HepG2 (cell line): ENCODE results near the gene IFITM10. TPM values are rescaled to one million over a fixed set of nuclear protein-coding genes. Genes with fewer than 3 reads are reported as not detected.

Source experiments
- ATAC-seq: fragments of 200-7000 bp; cut with Tn5 transposase; 3 replicates; pipeline ENCODE4 v1.9.1; 2020; ENCODE audit warnings: mild to moderate bottlenecking, moderate library complexity
- BruUV-seq: library from RNA; stranded (reverse); fragments of 400-500 nt; replicated peaks from 2 replicates; lab custom pipeline; 2021; lab: Mats Ljungman, UMichigan
- CTCF ChIA-PET: fragments of 300-600 bp; formaldehyde crosslinking; extraction: SDS; loops from one replicate; lab custom pipeline; 2021; ENCODE audit warnings: low total read pairs, inconsistent platforms, low intra/inter-chr PET ratio; lab: Yijun Ruan, JAX
- POLR2A ChIA-PET: fragments of 350-600 bp; sonication (Branson Sonifier 250); formaldehyde crosslinking; loops from one replicate; lab custom pipeline; 2020; ENCODE audit warnings: antibody characterized with exemption, inconsistent platforms; lab: Yijun Ruan, JAX
- DNase-seq: peaks from one replicate; pipeline ENCODE4 v3.0.0-alpha.2; 2015; ENCODE audit warnings: low spot score
- FAIRE-seq: peaks from 3 replicates; lab custom pipeline; 2011; peaks lifted over from hg19 to GRCh38; lab: Jason Lieb, UNC
- H2AFZ ChIP-seq: one replicate; pipeline ENCODE4 v1.6.1; 2011; ENCODE audit warnings: low read length, inconsistent platforms
- H3K27ac ChIP-seq: fragments of 300-600 bp; 3 replicates; pipeline ENCODE4 v1.8.0; 2011; ENCODE audit warnings: mixed run types, mild to moderate bottlenecking, mixed read lengths, low read length, inconsistent platforms; ENCODE audit not compliant: insufficient read depth; ENCODE audit errors: extremely low read length
- H3K27me3 ChIP-seq, 2 experiments: fragments of 200-600 bp in 1 of 2; 2 replicates in 1 of 2; 3 replicates in 1 of 2; pipeline versions ENCODE4 v1.6.0 to v1.8.0; 2011; ENCODE audit warnings: low read length in 2 of 2, mild to moderate bottlenecking in 2 of 2, moderate library complexity in 2 of 2, inconsistent platforms in 1 of 2; ENCODE audit not compliant: insufficient read depth in 2 of 2, control insufficient read depth in 1 of 2
- H3K36me3 ChIP-seq, 2 experiments: fragments of 200-600 bp in 1 of 2; replicated peaks in 1 of 2; 2 replicates in 1 of 2; 3 replicates in 1 of 2; pipeline versions ENCODE4 v1.5.1 to v1.8.0; 2011; ENCODE audit warnings: low read length in 2 of 2, inconsistent platforms in 1 of 2; ENCODE audit not compliant: insufficient read depth in 2 of 2, control insufficient read depth in 1 of 2
- H3K4me1 ChIP-seq: 2 replicates; pipeline ENCODE4 v1.5.1; 2012; ENCODE audit warnings: low read length, inconsistent platforms; ENCODE audit not compliant: insufficient read depth
- H3K4me2 ChIP-seq: 2 replicates; pipeline ENCODE4 v1.6.0; 2011; ENCODE audit warnings: low read depth, low read length, inconsistent platforms
- H3K4me3 ChIP-seq, 3 experiments: fragments of 200-600 bp in 1 of 3; sonication (generic), shearing (Covaris generic) in 1 of 3; replicated peaks in 1 of 3; 2 replicates each; pipeline ENCODE4 v1.5.1; 2011 to 2016; ENCODE audit warnings: low read length in 3 of 3, inconsistent platforms in 2 of 3, low read depth in 2 of 3, mild to moderate bottlenecking in 2 of 3, control low read depth in 1 of 3, mixed read lengths in 1 of 3; ENCODE audit not compliant: insufficient read depth in 1 of 3
- H3K79me2 ChIP-seq: one replicate; pipeline ENCODE4 v1.6.1; 2011; ENCODE audit warnings: low read length, inconsistent platforms; ENCODE audit not compliant: insufficient read depth
- H3K9ac ChIP-seq: 2 replicates; pipeline ENCODE4 v1.6.0; 2011; ENCODE audit warnings: mild to moderate bottlenecking, low read depth, low read length, inconsistent platforms; ENCODE audit not compliant: insufficient read depth
- H3K9me3 ChIP-seq: 2 replicates; pipeline ENCODE4 v1.5.1; 2012; ENCODE audit warnings: mild to moderate bottlenecking, low read length
- H4K20me1 ChIP-seq: 2 replicates; pipeline ENCODE4 v1.6.0; 2011; ENCODE audit warnings: inconsistent platforms, mild to moderate bottlenecking, low read length, moderate library complexity; ENCODE audit not compliant: insufficient read depth
- DMAP1 ChIP-seq: IDR thresholded peaks from 2 replicates; pipeline ENCODE4 v1.6.1; 2016
- FOSL2 ChIP-seq: sonication (generic); formaldehyde crosslinking; IDR thresholded peaks from 2 replicates; pipeline ENCODE4 v1.4.0; 2020; ENCODE audit warnings: missing genetic modification reagents
- FOXA1 ChIP-seq, 2 experiments: fragments of 450-650 bp in 1 of 2; sonication (generic) in 1 of 2; formaldehyde crosslinking in 1 of 2; IDR thresholded peaks; 2 replicates each; pipeline versions ENCODE4 v1.4.0 to v1.6.1; 2016 to 2020; ENCODE audit warnings: missing genetic modification reagents in 1 of 2
- NFE2L2 ChIP-seq: fragments of 150-350 bp; IDR thresholded peaks from 2 replicates; pipeline ENCODE4 v1.6.1; 2014; ENCODE audit warnings: low read length
- ZBTB20 ChIP-seq: sonication (generic); formaldehyde crosslinking; IDR thresholded peaks from 2 replicates; pipeline ENCODE4 v1.8.1; 2023; ENCODE audit warnings: missing genetic modification reagents, low read depth, mild to moderate bottlenecking, borderline replicate concordance
- ZIK1 ChIP-seq: sonication (generic); formaldehyde crosslinking; IDR thresholded peaks from 2 replicates; pipeline ENCODE4 v1.5.0; 2020; ENCODE audit warnings: mild to moderate bottlenecking, low read depth, missing genetic modification reagents, borderline replicate concordance
- ZNF382 ChIP-seq: sonication (generic); formaldehyde crosslinking; IDR thresholded peaks from 2 replicates; pipeline ENCODE4 v1.5.0; 2020; ENCODE audit warnings: missing genetic modification reagents, mild to moderate bottlenecking, borderline replicate concordance
- ZNF552 ChIP-seq: sonication (generic); formaldehyde crosslinking; IDR thresholded peaks from 2 replicates; pipeline ENCODE4 v1.9.0; 2022; ENCODE audit warnings: missing genetic modification reagents, mild to moderate bottlenecking, borderline replicate concordance
- ZNF557 ChIP-seq: sonication (generic); formaldehyde crosslinking; IDR thresholded peaks from 2 replicates; pipeline ENCODE4 v1.4.0; 2020; ENCODE audit warnings: missing genetic modification reagents
- ZNF562 ChIP-seq: sonication (generic); formaldehyde crosslinking; IDR thresholded peaks from 2 replicates; pipeline ENCODE4 v1.8.0; 2022; ENCODE audit warnings: missing genetic modification reagents, borderline replicate concordance
- WGBS: methylation state at CpG from one replicate; pipeline ENCODE4 v1.1.6; 2017; ENCODE audit warnings: low lambda C conversion rate; 5-methylcytosine and 5-hydroxymethylcytosine counted together
- in situ Hi-C: cut with HindIII; loops from 2 replicates; pipeline ENCODE4 v1.10.0; 2017; ENCODE audit warnings: low pct_unique_long_range_greater_than_20kb; ENCODE audit not compliant: extremely low pct_ligation_motif_present
- intact Hi-C: fragments of 100-400 bp; cut with micrococcal nuclease; formaldehyde crosslinking; loops from one replicate; pipeline ENCODE4 v1.10.0; 2022; ENCODE audit not compliant: unreplicated experiment
- polyA plus RNA-seq, 8 experiments: library from polyadenylated mRNA; depleted of rRNA in 3 of 8; stranded (reverse) in 7 of 8; unstranded in 1 of 8; fragments of >200 nt; fragmentation: Illumina TruSeq in 4 of 8; extraction: Trizol in 4 of 8; gene quantifications; 2 replicates each; pipeline versions ENCODE4 v1.2.1 to v1.2.3, GENCODE V29; 2011 to 2016; ENCODE audit warnings: low read depth in 4 of 8, missing spikeins in 1 of 8, mixed read lengths in 1 of 8; ENCODE audit not compliant: insufficient read depth in 1 of 8
- total RNA-seq, 5 experiments: library from RNA; depleted of rRNA; stranded (reverse); fragments of >200 nt; fragmentation: Illumina TruSeq; extraction: Trizol; gene quantifications; 2 replicates each; pipeline ENCODE4 v1.2.3, GENCODE V29; 2016; ENCODE audit warnings: low read depth in 1 of 5
- TF ChIP-seq, protein P1 (sequence below): IDR thresholded peaks from 2 replicates; pipeline ENCODE4 v1.6.1; 2016; ENCODE audit warnings: missing compliant biosample characterization, missing genetic modification reagents, borderline replicate concordance
- TF ChIP-seq, protein P2 (sequence below): sonication (generic); formaldehyde crosslinking; IDR thresholded peaks from 2 replicates; pipeline ENCODE4 v1.8.0; 2022; ENCODE audit warnings: missing genetic modification reagents, mild to moderate bottlenecking, inconsistent platforms, borderline replicate concordance
- TF ChIP-seq, protein P3 (sequence below): sonication (generic); formaldehyde crosslinking; IDR thresholded peaks from 2 replicates; pipeline ENCODE4 v1.4.0; 2020; ENCODE audit warnings: mild to moderate bottlenecking, missing genetic modification reagents
- TF ChIP-seq, protein P4 (sequence below): sonication (generic); formaldehyde crosslinking; IDR thresholded peaks from 2 replicates; pipeline ENCODE4 v1.9.0; 2021; ENCODE audit warnings: missing genetic modification reagents, borderline replicate concordance

The IFITM10 gene
- total and polyA plus RNA-seq, 2 of the 13 experiments (the other 11 are each of a cell fraction or from before 2014, with no cell fraction given): 0.09 to 0.13 TPM

DNA sequence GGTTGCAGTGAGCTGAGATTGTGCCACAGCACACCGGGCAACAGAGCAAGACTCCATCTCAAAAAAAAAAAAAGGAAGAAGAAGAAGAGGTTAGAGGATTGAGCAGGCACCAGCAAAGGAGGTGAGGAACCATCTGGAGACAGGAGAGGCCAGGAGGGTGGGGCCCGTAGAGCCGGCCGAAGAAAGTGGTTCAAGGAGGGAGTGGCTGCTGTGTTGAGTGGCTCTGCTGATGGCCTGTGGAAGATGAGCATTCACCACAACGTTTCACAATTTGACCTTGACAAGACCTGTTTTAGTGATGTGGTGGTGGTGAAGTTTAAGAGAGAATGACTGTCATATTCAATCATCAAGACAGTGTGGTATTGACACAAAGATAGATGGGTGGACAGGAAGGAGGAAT lies 20.1 kb upstream of the IFITM10 start:
- Histone ChIP-seq H3K27me3 (peaks cover 5 to 55% of the 10 kb centered on the region in 2 experiments; a peak in 4 of 5 replicates), H2AFZ (no peak overlapping the region), H3K9ac (no peak overlapping the region), H3K79me2 (no peaks in the 10 kb centered on the region), H3K4me2 (no peak overlapping the region), H3K4me3 (no peak overlapping the region), H3K4me1 (peaks cover 14% of the 10 kb centered on the region), H4K20me1 (no peaks in the 10 kb centered on the region), H3K27ac (no peak overlapping the region)
- no TSS peak for BruUV-seq
- ATAC-seq: no peak
- DNase-seq: no peak
- CTCF ChIA-PET: no interaction called here
- in situ Hi-C loops: no loop called here
- TF ChIP-seq ZNF382: no peak
- TF ChIP-seq DMAP1 (CRISPR knock-in tag): no peak
- TF ChIP-seq NFE2L2: no peak
- TF ChIP-seq, protein P1, sequence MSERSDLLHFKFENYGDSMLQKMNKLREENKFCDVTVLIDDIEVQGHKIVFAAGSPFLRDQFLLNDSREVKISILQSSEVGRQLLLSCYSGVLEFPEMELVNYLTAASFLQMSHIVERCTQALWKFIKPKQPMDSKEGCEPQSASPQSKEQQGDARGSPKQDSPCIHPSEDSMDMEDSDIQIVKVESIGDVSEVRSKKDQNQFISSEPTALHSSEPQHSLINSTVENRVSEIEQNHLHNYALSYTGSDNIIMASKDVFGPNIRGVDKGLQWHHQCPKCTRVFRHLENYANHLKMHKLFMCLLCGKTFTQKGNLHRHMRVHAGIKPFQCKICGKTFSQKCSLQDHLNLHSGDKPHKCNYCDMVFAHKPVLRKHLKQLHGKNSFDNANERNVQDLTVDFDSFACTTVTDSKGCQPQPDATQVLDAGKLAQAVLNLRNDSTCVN (CRISPR knock-in tag): no peak
- TF ChIP-seq ZBTB20 (CRISPR knock-in tag): no peak
- TF ChIP-seq, protein P2, sequence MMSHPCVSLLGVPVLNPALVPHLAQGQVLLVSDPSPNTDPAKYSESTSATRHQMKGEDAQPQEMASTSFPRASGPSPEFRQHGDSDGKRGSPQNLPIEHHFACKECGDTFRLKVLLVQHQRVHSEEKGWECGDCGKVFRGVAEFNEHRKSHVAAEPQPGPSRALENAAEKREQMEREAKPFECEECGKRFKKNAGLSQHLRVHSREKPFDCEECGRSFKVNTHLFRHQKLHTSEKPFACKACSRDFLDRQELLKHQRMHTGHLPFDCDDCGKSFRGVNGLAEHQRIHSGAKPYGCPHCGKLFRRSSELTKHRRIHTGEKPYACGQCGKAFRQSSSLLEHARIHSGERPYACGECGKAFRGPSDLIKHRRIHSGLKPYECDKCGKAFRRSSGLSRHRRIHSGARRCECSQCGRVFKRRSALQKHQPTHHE (CRISPR knock-in tag): no peak
- no peak for TF ChIP-seq FOSL2
- TF ChIP-seq ZNF557: no peak
- no peak for TF ChIP-seq ZIK1
- TF ChIP-seq FOXA1 (IDR thresholded peaks at IDR 0.05): no peak
- TF ChIP-seq FOXA1 (CRISPR knock-in tag; IDR thresholded peaks at IDR 0.05): no peak
- TF ChIP-seq, protein P3, sequence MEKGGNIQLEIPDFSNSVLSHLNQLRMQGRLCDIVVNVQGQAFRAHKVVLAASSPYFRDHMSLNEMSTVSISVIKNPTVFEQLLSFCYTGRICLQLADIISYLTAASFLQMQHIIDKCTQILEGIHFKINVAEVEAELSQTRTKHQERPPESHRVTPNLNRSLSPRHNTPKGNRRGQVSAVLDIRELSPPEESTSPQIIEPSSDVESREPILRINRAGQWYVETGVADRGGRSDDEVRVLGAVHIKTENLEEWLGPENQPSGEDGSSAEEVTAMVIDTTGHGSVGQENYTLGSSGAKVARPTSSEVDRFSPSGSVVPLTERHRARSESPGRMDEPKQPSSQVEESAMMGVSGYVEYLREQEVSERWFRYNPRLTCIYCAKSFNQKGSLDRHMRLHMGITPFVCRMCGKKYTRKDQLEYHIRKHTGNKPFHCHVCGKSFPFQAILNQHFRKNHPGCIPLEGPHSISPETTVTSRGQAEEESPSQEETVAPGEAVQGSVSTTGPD (CRISPR knock-in tag): no peak
- TF ChIP-seq, protein P4, sequence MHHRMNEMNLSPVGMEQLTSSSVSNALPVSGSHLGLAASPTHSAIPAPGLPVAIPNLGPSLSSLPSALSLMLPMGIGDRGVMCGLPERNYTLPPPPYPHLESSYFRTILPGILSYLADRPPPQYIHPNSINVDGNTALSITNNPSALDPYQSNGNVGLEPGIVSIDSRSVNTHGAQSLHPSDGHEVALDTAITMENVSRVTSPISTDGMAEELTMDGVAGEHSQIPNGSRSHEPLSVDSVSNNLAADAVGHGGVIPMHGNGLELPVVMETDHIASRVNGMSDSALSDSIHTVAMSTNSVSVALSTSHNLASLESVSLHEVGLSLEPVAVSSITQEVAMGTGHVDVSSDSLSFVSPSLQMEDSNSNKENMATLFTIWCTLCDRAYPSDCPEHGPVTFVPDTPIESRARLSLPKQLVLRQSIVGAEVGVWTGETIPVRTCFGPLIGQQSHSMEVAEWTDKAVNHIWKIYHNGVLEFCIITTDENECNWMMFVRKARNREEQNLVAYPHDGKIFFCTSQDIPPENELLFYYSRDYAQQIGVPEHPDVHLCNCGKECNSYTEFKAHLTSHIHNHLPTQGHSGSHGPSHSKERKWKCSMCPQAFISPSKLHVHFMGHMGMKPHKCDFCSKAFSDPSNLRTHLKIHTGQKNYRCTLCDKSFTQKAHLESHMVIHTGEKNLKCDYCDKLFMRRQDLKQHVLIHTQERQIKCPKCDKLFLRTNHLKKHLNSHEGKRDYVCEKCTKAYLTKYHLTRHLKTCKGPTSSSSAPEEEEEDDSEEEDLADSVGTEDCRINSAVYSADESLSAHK (CRISPR knock-in tag): no peak
- TF ChIP-seq ZNF562 (CRISPR knock-in tag): no peak
- no peak for TF ChIP-seq ZNF552 (CRISPR knock-in tag)
- TF ChIP-seq, all 625 proteins: peak for 0
- Histone ChIP-seq H3K9me3 (no peaks in the 10 kb centered on the region), H3K36me3 (no peaks in the 10 kb centered on the region)
- no peak for FAIRE-seq
- POLR2A ChIA-PET: no interaction called here
- intact Hi-C loops: no loop called here
- 67% methylated on average over 5 of the region's 5 CpGs for WGBS
